Umbilical cord (tissue), 2 donors: ENCODE results near the gene CEBPZOS. TPM values are rescaled to one million over a fixed set of nuclear protein-coding genes. Genes with fewer than 3 reads are reported as not detected.

Source experiments
- DNase-seq: peaks from one replicate; pipeline ENCODE4 v3.0.0-alpha.2; 2015; ENCODE audit warnings: low spot score
- total RNA-seq: library from RNA; depleted of rRNA; stranded (reverse); fragments of >200 nt; gene quantifications from one replicate; pipeline ENCODE4 v1.2.3, GENCODE V29; 2014; ENCODE audit warnings: low replicate concordance; ENCODE audit not compliant: insufficient read depth

The CEBPZOS gene
- total RNA-seq: 33.7 TPM

DNA sequence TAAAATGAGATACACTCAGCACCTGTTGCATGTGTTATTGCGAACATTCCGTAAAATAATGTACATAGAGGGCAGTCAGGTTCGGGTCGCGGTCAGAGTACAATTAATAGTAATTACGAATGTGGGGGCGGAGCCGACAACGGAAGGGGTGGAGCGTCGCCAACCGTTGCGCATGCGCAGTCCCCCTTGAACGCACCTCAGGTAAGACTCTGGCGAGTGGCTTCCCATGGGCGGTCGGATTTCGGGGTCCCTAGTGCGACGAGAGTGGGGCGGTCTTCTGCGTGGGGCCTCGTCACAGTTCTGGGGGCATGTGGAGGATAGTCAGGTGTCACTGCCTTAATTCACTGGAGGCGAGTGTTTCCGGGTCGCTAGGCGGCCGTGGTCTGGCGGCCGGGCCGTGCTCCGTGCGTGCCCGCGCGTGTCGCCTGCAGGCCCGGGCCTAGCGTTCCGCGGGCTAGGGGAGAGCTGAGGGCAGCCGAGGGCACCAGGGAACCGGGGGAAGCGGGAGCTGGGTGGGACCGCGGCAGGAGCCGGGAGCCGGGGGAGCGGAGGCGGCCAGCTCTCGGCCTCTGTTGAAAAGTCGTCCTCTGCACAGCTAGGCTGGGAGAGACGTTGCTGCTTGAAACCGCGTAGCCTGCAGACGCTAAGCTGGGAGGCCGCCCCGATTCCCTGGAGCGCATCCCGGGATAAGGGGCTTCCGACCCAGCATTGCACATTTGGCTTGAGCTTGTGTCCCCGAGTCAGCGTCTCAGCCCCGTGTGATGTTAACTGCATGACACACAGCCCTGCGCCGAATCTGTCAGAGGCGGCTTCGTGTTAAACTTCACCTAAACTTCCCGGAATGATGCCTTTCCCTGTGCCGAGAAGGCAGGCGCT, at the start of gene CEBPZOS:
Gene CEBPZOS, plus strand, starts transcription at position 177 of the 876 bp plus-strand sequence. CDS start 3,209 bp downstream, outside the sequence.
- peak; percentile 84 for DNase-seq

DNA sequence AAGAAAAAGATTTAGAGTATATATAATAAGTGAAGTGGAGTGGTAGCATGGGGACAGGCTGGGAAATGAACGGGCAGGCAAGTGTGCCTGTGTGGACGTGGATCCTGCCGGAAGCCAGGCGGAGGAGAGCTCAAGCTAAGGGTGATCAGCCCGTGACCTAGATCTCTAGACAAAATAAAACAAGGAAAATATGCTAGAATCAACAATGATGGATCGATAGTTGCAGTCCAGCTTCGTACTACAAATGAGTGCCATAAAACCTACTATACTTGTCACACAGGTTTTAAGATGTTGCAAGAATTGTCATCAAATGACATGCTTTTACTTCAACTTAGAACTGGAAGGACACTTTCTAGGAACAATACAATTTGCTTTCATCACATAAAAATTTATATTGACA, 48.0 kb upstream of the CEBPZOS start:
- DNase-seq: no peak

DNA sequence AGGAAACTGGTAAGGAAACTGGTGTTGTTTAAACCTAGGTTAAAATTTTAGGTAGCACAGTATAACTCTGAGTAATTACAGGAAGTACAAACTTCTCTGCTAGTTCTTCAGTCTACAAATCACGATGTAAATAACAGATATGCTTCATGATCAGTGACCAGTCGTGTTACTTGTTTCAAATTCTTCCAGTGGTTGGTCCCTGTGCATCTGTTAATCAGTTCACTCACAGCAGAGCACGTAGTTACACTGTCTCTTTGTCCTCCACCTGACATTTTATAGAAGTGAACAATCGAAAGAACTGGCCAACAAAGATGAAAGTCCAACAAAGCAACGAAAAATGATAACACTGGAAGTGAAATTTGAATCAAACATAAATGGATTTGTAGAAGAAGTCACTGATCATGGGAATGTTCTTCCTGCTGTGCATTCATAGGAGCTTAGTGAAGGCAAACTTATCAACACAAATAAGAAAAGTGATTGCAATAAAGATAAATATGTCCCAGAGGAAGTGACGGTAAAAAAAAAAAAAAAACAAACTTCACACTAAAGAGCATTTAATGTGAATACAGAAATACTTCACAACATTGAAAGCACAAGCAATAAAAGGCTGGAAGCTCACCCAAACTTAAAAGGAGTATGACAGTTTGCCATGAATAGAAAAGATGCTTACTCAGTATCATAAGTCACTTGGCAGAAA, 46.5 kb upstream of the CEBPZOS start:
- DNase-seq: no peak

DNA sequence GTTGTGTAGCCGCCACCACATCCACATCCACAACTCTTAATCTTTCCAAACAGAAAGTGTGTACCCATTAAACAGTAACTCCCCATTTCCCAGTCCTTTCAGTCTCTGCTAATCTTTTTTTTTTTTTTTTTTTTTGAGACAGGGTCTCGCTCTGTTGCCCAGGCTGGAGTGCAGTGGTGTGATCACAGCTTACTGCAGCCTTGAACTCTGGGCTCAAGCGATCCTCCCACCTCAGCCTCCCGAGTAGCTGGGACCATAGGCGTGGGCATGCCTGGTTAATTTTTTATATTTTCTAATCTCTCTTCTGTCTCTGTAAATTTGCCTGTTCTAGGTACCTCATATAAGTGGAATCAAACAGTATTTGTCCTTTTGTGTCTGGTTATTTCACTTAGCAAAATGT, 43.1 kb upstream of the CEBPZOS start:
- DNase-seq: no peak

DNA sequence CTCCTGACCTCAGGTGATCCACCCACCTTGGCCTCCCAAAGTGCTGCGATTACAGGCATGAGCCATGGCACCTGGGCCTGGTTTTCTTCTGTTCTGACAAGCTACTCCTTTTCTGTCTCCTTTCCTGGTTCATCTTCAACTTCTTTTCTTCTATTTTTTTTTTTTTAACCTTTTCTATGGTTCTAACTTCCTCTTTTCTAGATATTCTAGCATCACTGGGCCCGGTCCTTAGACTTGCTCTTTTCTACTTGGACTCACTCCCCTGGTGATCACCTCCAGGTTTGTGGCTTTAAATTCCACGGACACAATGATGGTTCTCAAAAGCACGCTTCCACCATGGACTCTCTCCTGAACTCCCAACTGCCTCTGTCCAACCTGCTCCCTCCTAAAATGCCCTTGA, 41.5 kb upstream of the CEBPZOS start:
- DNase-seq: no peak

DNA sequence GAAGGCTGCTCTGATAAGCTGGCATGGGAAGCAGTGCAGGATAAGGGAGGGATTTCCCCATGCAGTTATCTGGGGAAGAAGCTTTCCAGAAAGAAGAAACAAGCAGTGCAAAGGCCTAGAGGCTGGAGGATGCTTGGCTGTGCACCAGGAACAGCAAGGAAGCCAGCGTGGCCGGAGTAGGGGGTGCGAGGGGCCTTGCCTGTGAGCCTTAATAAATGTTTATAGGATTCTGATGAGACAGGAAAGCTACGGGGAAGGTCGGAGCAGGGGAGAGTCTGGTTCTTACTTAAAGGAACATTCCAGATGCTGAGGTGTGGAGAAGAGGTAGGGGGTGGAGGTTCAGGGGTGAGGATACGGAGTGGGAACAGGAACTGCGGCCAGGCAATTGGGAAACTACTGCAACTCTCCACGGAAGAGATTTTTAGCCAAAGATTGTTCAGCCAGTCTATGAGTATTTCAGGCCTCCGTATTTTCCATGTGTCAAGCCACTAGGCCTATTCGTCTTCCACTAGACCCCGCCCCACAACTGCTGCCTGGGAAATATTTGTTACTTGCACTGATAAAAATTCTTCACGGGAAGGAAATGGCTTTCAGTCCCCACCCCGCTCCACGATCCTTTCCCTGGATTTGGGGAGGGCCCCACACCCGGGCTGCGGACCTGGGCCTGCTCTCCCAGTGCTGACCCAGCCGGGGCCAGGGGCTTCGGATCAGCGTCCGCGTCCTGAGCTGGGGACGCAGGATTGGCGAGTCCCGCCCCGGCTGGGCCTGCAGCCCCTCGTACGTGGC, 40.0 kb upstream of the CEBPZOS start:
- peak; percentile 83 for DNase-seq

DNA sequence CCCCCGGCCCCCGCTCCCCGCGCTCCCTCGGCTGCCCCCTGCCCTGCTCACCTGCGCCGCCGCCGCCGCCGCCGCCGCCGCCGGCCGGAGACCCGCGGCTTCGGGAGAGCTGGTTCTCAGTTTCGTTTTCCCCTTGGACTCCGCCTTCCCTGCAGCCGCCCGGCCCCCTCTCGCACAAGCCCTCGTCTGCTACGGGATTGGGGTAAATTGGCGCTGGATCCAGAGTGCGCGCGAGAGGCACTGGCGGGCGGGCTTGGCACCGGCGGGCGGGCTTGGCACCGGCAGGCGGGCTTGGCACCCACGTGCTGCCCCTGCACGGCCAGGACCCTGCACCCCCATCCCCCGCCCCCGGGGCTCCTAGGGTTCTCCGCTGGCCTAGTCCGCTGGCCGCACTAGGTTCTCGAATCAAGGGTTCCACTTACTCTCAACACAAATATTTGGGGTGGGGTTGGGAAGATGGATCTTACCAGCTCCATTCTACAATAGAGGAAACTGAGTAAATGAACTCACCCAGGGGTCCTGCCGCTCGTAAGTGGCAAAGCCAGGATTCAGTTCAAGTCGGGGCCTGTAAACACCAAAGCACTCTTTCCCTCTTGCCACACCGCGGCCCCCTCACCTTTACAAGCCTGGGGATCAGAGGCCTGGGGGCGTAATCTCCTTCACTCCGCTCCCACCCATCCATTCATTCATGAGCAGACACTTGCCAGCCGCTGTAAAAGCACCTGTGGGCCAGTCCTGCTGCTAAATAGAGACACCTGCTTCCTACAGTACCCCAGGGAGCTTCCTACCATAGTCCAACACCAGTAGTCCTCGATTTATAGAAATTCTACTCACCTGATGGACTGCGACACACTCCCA, 39.2 kb upstream of the CEBPZOS start, which contains the start of gene EIF2AK2:
Gene EIF2AK2, minus strand, starts transcription at position 124 of the 858 bp plus-strand sequence. CDS start 9,174 bp downstream, outside the sequence.
- DNase-seq: peak; percentile 91

DNA sequence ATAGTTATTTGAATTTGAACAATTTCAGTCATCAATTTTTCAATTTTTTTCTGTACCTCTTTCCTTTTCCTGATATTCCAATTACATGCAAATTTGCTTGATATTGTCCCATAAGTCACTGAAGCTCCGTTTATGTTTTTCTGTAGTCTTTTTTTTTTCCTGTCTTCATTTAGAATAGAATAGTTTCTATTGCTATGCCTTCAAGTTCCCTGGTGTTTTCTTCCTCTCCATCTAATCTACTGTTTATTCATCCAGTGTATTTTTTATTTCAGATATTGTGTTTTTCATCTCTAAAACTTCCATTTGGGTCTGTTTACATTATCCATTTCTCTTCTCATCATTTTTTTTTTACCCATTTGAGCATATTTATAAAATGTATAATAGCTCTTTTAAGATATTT, 31.5 kb upstream of the CEBPZOS start:
- no peak for DNase-seq

DNA sequence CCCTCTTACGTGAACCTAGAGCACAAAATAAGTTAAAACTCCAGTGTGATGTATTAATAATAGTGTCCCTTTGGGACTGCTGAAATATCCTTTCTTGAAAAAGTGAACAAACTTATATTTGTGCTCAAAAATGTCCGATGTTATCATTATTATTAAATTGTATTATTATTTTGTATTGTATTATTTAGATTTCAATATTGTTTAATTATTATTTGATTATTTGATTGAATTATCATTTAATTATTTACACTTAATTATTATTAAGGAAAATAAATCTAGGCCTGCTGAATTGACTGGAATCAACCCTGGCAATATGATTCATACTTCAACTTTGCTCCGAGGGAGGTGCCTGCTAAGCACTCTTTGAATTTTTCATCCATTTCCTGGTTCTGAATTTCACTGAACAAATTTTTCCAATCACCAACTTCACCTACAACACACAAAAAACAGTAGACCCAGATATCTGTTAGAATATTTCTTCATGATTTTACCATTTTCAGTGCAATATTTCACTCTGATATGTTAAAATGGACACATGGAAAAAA, 28.6 kb upstream of the CEBPZOS start:
- no peak for DNase-seq

GRCh38 chr2:37168217-37168981, 27.9 kb upstream of the CEBPZOS start:
- peak; percentile 46 for DNase-seq

DNA sequence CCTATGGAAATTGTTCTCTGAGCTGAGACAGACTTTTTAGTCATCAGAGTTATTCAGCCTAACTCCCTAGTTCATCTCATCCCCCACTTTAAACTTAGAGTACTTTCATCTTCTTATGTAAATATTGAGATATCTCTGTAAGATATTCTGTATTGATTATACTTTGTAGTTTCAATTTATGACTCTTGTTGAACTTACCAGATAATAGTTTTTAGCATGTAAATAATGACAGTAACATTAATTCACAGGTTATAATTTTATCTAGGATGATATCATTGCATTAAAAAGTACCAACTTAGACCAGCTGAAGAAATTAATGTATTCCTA, 24.7 kb upstream of the CEBPZOS start:
- DNase-seq: no peak

GRCh38 chr2:37173741-37174140, 22.6 kb upstream of the CEBPZOS start:
- DNase-seq: no peak

DNA sequence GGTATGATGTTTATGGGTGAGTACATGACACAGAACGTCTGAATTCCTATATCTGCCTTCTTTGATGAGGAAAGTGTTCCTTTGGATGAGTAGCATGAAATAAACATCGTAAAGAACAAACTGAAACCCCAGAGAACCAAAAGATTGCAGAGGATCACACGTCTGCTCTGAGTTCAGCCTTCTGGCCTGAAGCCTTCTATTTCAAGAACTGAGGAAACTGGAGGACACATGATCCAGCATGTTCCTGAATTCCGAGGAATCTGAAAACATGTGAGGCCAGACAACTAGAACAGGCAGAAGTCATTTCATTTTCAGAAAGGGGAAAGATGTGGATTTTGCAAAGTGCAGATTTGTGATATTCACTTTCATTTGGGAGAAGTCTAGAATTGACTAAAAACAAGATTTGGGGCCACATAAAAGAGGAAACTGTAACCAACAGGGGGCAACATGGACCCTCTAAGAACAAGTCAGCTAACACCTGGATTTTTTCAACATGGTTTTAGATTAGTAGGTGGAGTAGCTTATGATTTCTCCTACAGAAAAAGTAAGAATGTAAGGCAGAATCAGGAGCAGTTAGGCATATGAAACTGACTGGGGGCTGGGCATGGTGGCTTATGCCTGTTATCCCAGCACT, 16.2 kb upstream of the CEBPZOS start:
- peak; percentile 61 for DNase-seq

GRCh38 chr2:37180640-37181039, 15.7 kb upstream of the CEBPZOS start:
- no peak for DNase-seq

DNA sequence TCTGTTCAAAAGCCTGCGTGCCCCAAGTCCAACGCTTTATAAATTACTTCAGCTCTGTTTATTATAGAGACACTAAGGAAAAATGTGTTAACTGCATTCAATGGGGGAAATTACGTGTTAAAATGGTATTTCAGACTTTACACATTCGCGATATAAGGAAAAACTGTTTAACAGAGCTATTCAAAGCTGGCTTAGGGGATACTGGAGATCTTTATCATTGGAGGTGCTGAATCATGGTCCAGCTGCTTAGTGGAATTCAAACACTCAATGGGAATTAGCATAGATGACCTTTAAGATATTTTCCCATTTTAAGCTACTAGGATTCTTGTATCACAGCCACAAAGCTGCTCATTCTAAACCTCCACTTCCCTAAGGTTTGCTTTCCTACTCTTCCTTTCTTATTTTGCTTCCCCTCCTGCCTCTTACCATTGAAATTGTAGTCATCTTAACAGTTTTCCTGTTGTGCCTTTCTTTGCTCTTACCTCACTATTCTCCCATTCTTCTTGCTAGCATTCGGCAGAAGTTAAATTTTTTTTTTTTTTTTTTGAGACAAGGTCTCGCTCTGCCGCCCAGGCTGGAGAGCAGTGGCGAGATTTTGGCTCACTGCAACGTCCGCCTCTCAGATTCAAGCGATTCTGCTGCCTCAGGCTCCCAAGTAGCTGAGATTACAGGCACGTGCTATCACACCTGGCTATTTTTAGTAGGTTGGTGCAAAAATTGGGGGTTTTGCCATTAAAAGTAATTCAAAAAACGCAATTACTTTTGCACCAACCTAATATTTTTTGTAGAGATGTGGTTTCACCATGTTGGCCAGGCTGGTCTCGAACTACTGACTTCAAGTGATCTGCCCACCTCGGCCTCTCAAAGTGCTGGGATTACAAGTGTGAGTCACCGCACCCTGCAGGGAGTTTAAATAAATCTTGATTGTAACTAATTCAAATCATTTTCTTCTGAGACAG, 14.3 kb upstream of the CEBPZOS start:
- DNase-seq: no peak

GRCh38 chr2:37188570-37188969, 7.7 kb upstream of the CEBPZOS start, which contains the start of gene SULT6B1:
TSS of gene SULT6B1 (minus strand) at chr2:37188670. CDS start at chr2:37188640, 30 bp downstream.
- DNase-seq: no peak

- no peak for DNase-seq
Measured at GRCh38 chr2:37189452-37190153, 6.7 kb upstream of the CEBPZOS start.

- DNase-seq: no peak
Measured at GRCh38 chr2:37190290-37190689, 6.0 kb upstream of the CEBPZOS start.
